Osteoblast (primary cell): ENCODE data around the gene NR1H3. TPM values are rescaled to one million over a fixed set of nuclear protein-coding genes. Genes with fewer than 3 reads are reported as not detected.

Experiments used
- DNase-seq: peaks from one replicate; pipeline ENCODE4 v3.0.0; 2011; ENCODE audit warnings: low spot score, mixed read lengths; ENCODE audit not compliant: insufficient read length; ENCODE audit errors: missing footprints
- H2AFZ ChIP-seq: 2 replicates; pipeline ENCODE4 v1.6.0; 2011; ENCODE audit warnings: mild to moderate bottlenecking, low read length
- H3K27ac ChIP-seq: 2 replicates; pipeline ENCODE4 v1.5.1; 2011; ENCODE audit warnings: mild to moderate bottlenecking, low read depth, low read length, moderate library complexity
- H3K27me3 ChIP-seq: 2 replicates; pipeline ENCODE4 v1.6.0; 2012; ENCODE audit warnings: mild to moderate bottlenecking, control low read depth, inconsistent platforms, low read length, moderate library complexity; ENCODE audit not compliant: insufficient read depth
- H3K36me3 ChIP-seq: 2 replicates; pipeline ENCODE4 v1.5.1; 2011; ENCODE audit warnings: mild to moderate bottlenecking, low read length, control low read depth, moderate library complexity; ENCODE audit not compliant: insufficient read depth
- H3K4me1 ChIP-seq: 2 replicates; pipeline ENCODE4 v1.5.1; 2011; ENCODE audit warnings: mild to moderate bottlenecking, low read length, control low read depth, moderate library complexity; ENCODE audit not compliant: insufficient read depth
- H3K4me2 ChIP-seq: 2 replicates; pipeline ENCODE4 v1.6.0; 2011; ENCODE audit warnings: mild to moderate bottlenecking, low read length; ENCODE audit not compliant: insufficient read depth
- H3K4me3 ChIP-seq: fragments of 200-600 bp; sonication (generic); 3 replicates; pipeline ENCODE4 v1.5.1; 2012; ENCODE audit warnings: mild to moderate bottlenecking, low read length, inconsistent platforms; ENCODE audit not compliant: insufficient read depth
- H3K79me2 ChIP-seq: 2 replicates; pipeline ENCODE4 v1.6.0; 2012; ENCODE audit warnings: mild to moderate bottlenecking, low read length, control low read depth, inconsistent platforms; ENCODE audit not compliant: insufficient read depth
- H3K9me3 ChIP-seq: 2 replicates; pipeline ENCODE4 v1.5.1; 2011; ENCODE audit warnings: low read depth, low read length, control low read depth
- H4K20me1 ChIP-seq: 2 replicates; pipeline ENCODE4 v1.6.0; 2012; ENCODE audit warnings: mild to moderate bottlenecking, low read length, control low read depth; ENCODE audit not compliant: insufficient read depth
- CTCF ChIP-seq: IDR thresholded peaks from 2 replicates; pipeline ENCODE4 v1.5.1; 2011; ENCODE audit warnings: mild to moderate bottlenecking, low read depth, low read length, moderate library complexity; ENCODE audit errors: extremely low read depth
- total RNA-seq: library from RNA; depleted of rRNA; stranded (reverse); fragments of >200 nt; gene quantifications from 2 replicates; pipeline ENCODE4 v1.2.3, GENCODE V29; 2012

NR1H3 gene
- total RNA-seq, 1 donor, result 18.5 TPM

- H3K27ac ChIP-seq, result no peak overlapping the region
- no peaks in the 10 kb centered on the region for H4K20me1 ChIP-seq
- DNase-seq, result no peak
- H3K4me3 ChIP-seq, result no peak overlapping the region
- no peak overlapping the region for H2AFZ ChIP-seq
- H3K9me3 ChIP-seq, result no peaks in the 10 kb centered on the region
- TF ChIP-seq CTCF, result no peak
- peaks cover 23% of the 10 kb centered on the region for H3K4me1 ChIP-seq
- H3K4me2 ChIP-seq, result no peak overlapping the region
- H3K36me3 ChIP-seq, result no peaks in the 10 kb centered on the region
- H3K27me3 ChIP-seq, result no peaks in the 10 kb centered on the region
- no peaks in the 10 kb centered on the region for H3K79me2 ChIP-seq
Observed at GRCh38 chr11:47264521-47264920, 6.7 kb downstream of the NR1H3 start.

- TF ChIP-seq CTCF, result no peak
- peak overlapping the region; percentile 86 for H3K27ac ChIP-seq
- H2AFZ ChIP-seq, result no peak overlapping the region
- no peak for DNase-seq
- H3K4me2 ChIP-seq, result no peak overlapping the region
- peaks cover 33% of the 10 kb centered on the region for H3K4me1 ChIP-seq
- H3K9me3 ChIP-seq, result no peaks in the 10 kb centered on the region
- peaks cover 24% of the 10 kb centered on the region for H4K20me1 ChIP-seq
- no peak overlapping the region for H3K4me3 ChIP-seq
- H3K79me2 ChIP-seq, result peaks cover 25% of the 10 kb centered on the region
- H3K27me3 ChIP-seq, result no peaks in the 10 kb centered on the region
- H3K36me3 ChIP-seq, result no peaks in the 10 kb centered on the region
Observed at GRCh38 chr11:47267876-47268275, 10.1 kb downstream of the NR1H3 start.

- H3K4me3 ChIP-seq, result peak overlapping the region; percentile 80
- H4K20me1 ChIP-seq, result peaks cover 29% of the 10 kb centered on the region
- H3K27me3 ChIP-seq, result no peaks in the 10 kb centered on the region
- H3K27ac ChIP-seq, result peak overlapping the region; percentile 86
- DNase-seq, result peak; percentile 73
- peak overlapping the region; percentile 96 for H3K4me2 ChIP-seq
- peaks cover 33% of the 10 kb centered on the region for H3K4me1 ChIP-seq
- peaks cover 30% of the 10 kb centered on the region for H3K79me2 ChIP-seq
- no peak for TF ChIP-seq CTCF
- no peaks in the 10 kb centered on the region for H3K36me3 ChIP-seq
- H2AFZ ChIP-seq, result peak overlapping the region; percentile 98
- H3K9me3 ChIP-seq, result no peaks in the 10 kb centered on the region
Observed at GRCh38 chr11:47268448-47269001, 10.7 kb downstream of the NR1H3 start.

- Histone ChIP-seq H3K4me2 (peak overlapping the region; percentile 96), H3K4me3 (peak overlapping the region; percentile 80), H3K9me3 (no peaks in the 10 kb centered on the region), H3K79me2 (peaks cover 36% of the 10 kb centered on the region), H3K27ac (peak overlapping the region; percentile 86), H3K27me3 (no peaks in the 10 kb centered on the region), H2AFZ (peak overlapping the region; percentile 98), H3K4me1 (peaks cover 31% of the 10 kb centered on the region), H4K20me1 (peaks cover 36% of the 10 kb centered on the region), H3K36me3 (peaks cover 4% of the 10 kb centered on the region)
- peak; percentile 15 for TF ChIP-seq CTCF
- peak; percentile 99 for DNase-seq
Observed at GRCh38 chr11:47269002-47269828, 11.4 kb downstream of the NR1H3 start.
